ENCODE data around the gene MRPS22.

MRPS22 gene

DNA sequence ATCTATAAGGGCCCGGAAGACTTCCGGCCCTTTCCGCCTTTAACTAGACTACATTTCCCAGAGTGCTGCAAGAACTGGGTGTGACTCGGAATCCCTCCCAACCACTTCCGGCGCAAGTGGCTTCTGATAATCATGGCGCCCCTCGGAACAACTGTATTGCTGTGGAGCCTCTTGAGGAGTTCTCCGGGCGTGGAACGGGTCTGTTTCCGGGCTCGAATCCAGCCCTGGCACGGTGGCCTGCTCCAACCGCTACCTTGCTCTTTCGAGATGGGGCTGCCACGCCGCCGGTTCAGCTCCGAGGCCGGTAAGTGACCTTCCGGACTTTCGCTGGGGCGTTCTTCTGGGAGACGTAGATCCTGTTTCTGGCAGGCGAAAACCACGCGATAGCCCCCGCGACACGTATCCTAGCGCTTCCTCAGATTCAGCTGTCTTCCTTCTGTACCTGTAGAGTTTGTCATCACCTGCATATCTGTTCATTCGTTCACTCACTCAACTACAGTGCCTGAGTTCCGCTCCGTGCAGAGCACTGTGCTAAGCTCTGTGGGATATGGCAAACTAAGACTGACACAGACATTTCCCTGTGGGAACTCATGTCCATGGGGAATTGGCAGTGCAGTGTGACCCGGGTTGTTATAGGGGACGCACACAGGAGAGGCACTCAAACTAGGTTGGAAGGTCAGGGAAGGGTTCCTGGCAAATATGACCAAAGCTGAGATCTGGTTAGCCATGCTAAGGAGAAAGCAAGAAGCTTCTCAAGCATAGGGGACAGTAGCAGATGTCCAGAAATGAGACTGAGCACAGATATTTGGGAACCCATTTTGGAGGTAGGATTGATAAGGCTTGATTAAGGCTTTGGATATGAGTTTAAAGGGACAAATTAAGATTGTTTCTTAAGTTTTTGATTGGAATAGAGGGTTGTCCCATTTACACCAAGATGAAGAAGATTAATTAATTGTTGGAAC, at the start of gene MRPS22:
TSS of gene MRPS22 (plus strand) at position 126 of the 962 bp plus-strand sequence. CDS start at position 133, 7 bp downstream.
- Histone ChIP-seq H3K27ac (peak within 1 kb of the TSS; percentile 99), H3K27me3 (replicated peaks) (no peaks in the 10 kb centered on the region), H3K36me3 (replicated peaks) (peaks cover 8% of the 10 kb centered on the region), H3K4me3 (ENCODE audit: low read depth, low read length) (peak within 1 kb of the TSS; percentile 89)
- DNase-seq, result peak; percentile 88
- in situ Hi-C loops (cut with HindIII; ENCODE audit: low pct_ligation_motif_present, low sequenced_read_pairs), result no loop called here
- TF ChIP-seq, protein P1, sequence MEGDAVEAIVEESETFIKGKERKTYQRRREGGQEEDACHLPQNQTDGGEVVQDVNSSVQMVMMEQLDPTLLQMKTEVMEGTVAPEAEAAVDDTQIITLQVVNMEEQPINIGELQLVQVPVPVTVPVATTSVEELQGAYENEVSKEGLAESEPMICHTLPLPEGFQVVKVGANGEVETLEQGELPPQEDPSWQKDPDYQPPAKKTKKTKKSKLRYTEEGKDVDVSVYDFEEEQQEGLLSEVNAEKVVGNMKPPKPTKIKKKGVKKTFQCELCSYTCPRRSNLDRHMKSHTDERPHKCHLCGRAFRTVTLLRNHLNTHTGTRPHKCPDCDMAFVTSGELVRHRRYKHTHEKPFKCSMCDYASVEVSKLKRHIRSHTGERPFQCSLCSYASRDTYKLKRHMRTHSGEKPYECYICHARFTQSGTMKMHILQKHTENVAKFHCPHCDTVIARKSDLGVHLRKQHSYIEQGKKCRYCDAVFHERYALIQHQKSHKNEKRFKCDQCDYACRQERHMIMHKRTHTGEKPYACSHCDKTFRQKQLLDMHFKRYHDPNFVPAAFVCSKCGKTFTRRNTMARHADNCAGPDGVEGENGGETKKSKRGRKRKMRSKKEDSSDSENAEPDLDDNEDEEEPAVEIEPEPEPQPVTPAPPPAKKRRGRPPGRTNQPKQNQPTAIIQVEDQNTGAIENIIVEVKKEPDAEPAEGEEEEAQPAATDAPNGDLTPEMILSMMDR (IDR thresholded peaks at IDR 0.05; ENCODE audit: low read depth, low read length, missing control alignments), result no peak

DNA sequence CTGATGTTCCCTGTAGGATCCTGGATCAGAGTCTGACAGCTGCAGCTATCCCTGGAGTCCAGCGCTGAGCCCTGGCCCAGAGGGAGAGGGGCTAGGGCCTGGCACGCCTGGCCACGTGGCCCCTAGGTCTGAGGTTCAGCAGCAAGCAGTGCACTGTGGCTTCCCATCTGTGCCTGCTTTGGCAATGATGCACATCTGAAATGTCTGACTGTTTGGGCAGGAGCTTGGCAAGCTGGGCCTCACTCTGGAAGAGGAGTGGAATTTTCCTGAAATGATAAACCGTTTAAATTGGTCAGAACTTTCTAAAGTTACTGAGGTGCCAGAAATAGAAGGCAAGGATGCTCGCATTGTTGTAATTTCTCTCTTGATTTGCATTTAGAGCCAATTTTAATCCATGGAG, 48.8 kb upstream of the MRPS22 start:
- no peak overlapping the region for H3K4me3 ChIP-seq (ENCODE audit: low read depth, low read length)
- H3K27me3 ChIP-seq (replicated peaks), result no peaks in the 10 kb centered on the region

DNA sequence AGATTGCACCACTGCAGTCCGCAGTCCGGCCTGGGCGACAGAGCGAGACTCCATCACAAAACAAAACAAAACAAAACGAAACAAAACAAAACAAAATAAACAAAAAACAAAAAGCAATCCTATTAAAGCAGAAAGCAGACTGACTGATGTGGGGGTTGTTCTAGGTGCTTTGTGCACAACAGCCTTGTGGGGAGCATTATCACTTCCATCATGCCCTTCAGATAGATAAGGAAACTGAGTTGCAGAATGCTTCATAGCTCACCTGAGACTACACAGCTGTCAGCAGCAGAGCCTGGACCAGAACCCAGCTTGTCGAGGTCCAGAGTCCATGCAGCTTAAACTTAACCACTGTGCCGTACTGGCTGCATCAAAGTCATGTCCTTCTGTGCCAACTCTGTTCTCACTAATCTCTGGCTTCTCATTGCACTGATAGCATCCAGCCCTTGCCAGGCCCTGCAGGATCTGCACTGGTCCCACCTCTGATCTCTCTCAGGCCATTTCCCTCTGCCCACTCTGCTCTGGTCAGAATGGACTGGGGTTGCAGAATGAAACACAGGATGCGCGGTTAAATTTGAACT, 47.6 kb upstream of the MRPS22 start:
- Histone ChIP-seq H3K27me3 (replicated peaks) (no peaks in the 10 kb centered on the region), H3K36me3 (replicated peaks) (no peaks in the 10 kb centered on the region), H3K4me3 (ENCODE audit: low read depth, low read length) (no peak overlapping the region), H3K27ac (no peak overlapping the region)
- TF ChIP-seq, protein P1 (IDR thresholded peaks at IDR 0.05; ENCODE audit: low read depth, low read length, missing control alignments), result no peak
- no peak for DNase-seq
- in situ Hi-C loops (cut with HindIII; ENCODE audit: low pct_ligation_motif_present, low sequenced_read_pairs), result no loop called here

More for the DNA sequence above, 48.8 kb upstream of the MRPS22 start:
- in situ Hi-C loops (cut with HindIII; ENCODE audit: low pct_ligation_motif_present, low sequenced_read_pairs), result no loop called here
- no peak for DNase-seq
- TF ChIP-seq, protein P1 (IDR thresholded peaks at IDR 0.05; ENCODE audit: low read depth, low read length, missing control alignments), result no peak
- Histone ChIP-seq H3K36me3 (replicated peaks) (no peaks in the 10 kb centered on the region), H3K27ac (no peak overlapping the region)

DNA sequence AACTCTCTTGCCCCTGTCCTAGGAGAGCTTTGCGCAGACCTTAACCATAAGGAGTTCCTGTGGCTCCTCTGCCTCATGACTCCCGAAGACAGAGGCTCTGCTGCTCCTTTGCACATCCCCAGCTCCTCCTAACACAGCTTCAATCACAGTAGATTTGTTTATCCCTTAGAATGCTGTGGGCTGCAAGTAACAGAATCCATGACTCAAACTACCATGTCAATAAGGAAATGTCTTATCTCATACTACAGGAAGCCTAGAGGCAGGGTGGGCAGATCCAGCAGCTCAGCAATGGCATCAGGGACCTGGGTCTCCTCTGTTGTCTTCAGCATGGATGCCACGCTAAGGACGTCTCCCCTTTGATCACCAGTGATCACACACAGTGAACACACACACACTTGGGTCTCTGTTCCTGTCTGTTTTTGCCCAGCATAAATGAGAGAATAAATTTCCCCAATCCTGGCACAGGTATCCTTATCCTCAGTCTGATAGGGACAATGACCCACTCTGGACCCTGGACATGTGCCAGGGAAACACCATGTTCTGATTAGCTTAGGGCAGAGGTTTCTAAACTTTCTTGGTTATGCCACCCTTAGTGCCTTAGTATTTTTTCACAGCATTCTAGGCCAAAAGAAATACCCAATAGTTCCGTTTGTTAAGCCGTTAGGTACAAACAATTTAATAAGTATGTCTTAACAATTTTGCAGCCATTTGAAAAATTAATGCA, 46.1 kb upstream of the MRPS22 start:
- Histone ChIP-seq H3K4me3 (ENCODE audit: low read depth, low read length) (no peak overlapping the region), H3K27me3 (replicated peaks) (no peaks in the 10 kb centered on the region), H3K36me3 (replicated peaks) (no peaks in the 10 kb centered on the region), H3K27ac (no peak overlapping the region)
- in situ Hi-C loops (cut with HindIII; ENCODE audit: low pct_ligation_motif_present, low sequenced_read_pairs), result no loop called here
- no peak for DNase-seq
- TF ChIP-seq, protein P1 (IDR thresholded peaks at IDR 0.05; ENCODE audit: low read depth, low read length, missing control alignments), result no peak

DNA sequence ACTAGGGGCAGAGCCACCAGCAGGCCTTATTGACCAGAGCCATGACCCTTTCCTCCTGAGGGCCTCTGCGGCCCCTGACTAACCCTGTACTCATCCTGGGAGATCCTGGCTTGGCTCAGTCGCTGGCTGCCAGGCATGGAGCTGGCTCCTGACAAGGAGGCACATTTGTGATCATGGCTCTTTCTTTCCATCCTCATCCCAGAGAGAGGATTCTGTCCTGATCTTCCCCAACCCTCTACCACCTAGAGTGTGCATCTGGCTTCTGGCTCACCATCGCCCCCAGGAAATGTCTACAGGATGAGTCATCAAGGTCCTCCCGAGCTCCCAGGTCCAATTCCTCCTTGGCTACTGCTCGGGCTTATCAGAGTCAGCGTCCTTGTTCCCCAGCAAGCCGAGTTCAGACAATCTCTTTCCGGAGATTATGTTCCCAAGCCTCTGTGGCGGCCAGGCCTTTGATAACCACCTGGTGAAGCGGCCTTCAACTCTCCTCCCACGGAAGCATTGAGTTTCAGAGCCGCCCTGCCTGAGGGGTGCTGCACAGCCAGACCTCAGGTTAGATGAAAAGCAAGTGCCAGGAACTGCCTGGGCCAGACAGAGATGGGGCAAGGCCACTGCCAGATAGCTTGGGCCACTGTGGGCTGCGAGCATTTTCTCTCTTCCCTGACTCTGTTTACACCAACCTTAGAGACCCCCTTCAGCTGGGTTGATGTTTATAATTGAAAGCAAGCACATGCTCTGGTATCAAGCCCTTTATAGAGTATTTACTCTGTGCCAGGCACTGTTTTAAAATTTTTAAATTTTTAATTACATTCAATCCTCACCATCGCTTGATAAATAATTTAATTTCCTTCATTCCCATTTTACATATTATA, 44.3 kb upstream of the MRPS22 start:
- peak overlapping the region; percentile 56 for H3K27ac ChIP-seq
- no peak overlapping the region for H3K4me3 ChIP-seq (ENCODE audit: low read depth, low read length)
- peak; percentile 71 for DNase-seq
- no peaks in the 10 kb centered on the region for H3K36me3 ChIP-seq (replicated peaks)
- TF ChIP-seq, protein P1 (IDR thresholded peaks at IDR 0.05; ENCODE audit: low read depth, low read length, missing control alignments), result no peak
- H3K27me3 ChIP-seq (replicated peaks), result no peaks in the 10 kb centered on the region
- in situ Hi-C loops (cut with HindIII; ENCODE audit: low pct_ligation_motif_present, low sequenced_read_pairs), result loop anchor here (25.0 kb wide), 1 partner anchor 362 kb away; the partner anchor contains the start of genes FOXL2 and FOXL2NB
